HepG2 (cell line): ENCODE measurements around the gene ABCC12. TPM values are rescaled to one million over a fixed set of nuclear protein-coding genes. Genes with fewer than 3 reads are reported as not detected.

Source experiments
- ATAC-seq: fragments of 200-7000 bp; cut with Tn5 transposase; 3 replicates; pipeline ENCODE4 v1.9.1; 2020; ENCODE audit warnings: mild to moderate bottlenecking, moderate library complexity
- BruUV-seq: library from RNA; stranded (reverse); fragments of 400-500 nt; replicated peaks from 2 replicates; lab custom pipeline; 2021; lab: Mats Ljungman, UMichigan
- CTCF ChIA-PET: fragments of 300-600 bp; formaldehyde crosslinking; extraction: SDS; loops from one replicate; lab custom pipeline; 2021; ENCODE audit warnings: low total read pairs, inconsistent platforms, low intra/inter-chr PET ratio; lab: Yijun Ruan, JAX
- POLR2A ChIA-PET: fragments of 350-600 bp; sonication (Branson Sonifier 250); formaldehyde crosslinking; loops from one replicate; lab custom pipeline; 2020; ENCODE audit warnings: antibody characterized with exemption, inconsistent platforms; lab: Yijun Ruan, JAX
- DNase-seq: peaks from one replicate; pipeline ENCODE4 v3.0.0-alpha.2; 2015; ENCODE audit warnings: low spot score
- FAIRE-seq: peaks from 3 replicates; lab custom pipeline; 2011; peaks lifted over from hg19 to GRCh38; lab: Jason Lieb, UNC
- H2AFZ ChIP-seq: one replicate; pipeline ENCODE4 v1.6.1; 2011; ENCODE audit warnings: low read length, inconsistent platforms
- H3K27ac ChIP-seq: fragments of 300-600 bp; 3 replicates; pipeline ENCODE4 v1.8.0; 2011; ENCODE audit warnings: mixed run types, mild to moderate bottlenecking, mixed read lengths, low read length, inconsistent platforms; ENCODE audit not compliant: insufficient read depth; ENCODE audit errors: extremely low read length
- H3K27me3 ChIP-seq, 2 experiments: fragments of 200-600 bp in 1 of 2; 2 replicates in 1 of 2; 3 replicates in 1 of 2; pipeline versions ENCODE4 v1.6.0 to v1.8.0; 2011; ENCODE audit warnings: low read length in 2 of 2, mild to moderate bottlenecking in 2 of 2, moderate library complexity in 2 of 2, inconsistent platforms in 1 of 2; ENCODE audit not compliant: insufficient read depth in 2 of 2, control insufficient read depth in 1 of 2
- H3K36me3 ChIP-seq, 2 experiments: fragments of 200-600 bp in 1 of 2; replicated peaks in 1 of 2; 2 replicates in 1 of 2; 3 replicates in 1 of 2; pipeline versions ENCODE4 v1.5.1 to v1.8.0; 2011; ENCODE audit warnings: low read length in 2 of 2, inconsistent platforms in 1 of 2; ENCODE audit not compliant: insufficient read depth in 2 of 2, control insufficient read depth in 1 of 2
- H3K4me1 ChIP-seq: 2 replicates; pipeline ENCODE4 v1.5.1; 2012; ENCODE audit warnings: low read length, inconsistent platforms; ENCODE audit not compliant: insufficient read depth
- H3K4me2 ChIP-seq: 2 replicates; pipeline ENCODE4 v1.6.0; 2011; ENCODE audit warnings: low read depth, low read length, inconsistent platforms
- H3K4me3 ChIP-seq, 3 experiments: fragments of 200-600 bp in 1 of 3; sonication (generic), shearing (Covaris generic) in 1 of 3; replicated peaks in 1 of 3; 2 replicates each; pipeline ENCODE4 v1.5.1; 2011 to 2016; ENCODE audit warnings: low read length in 3 of 3, inconsistent platforms in 2 of 3, low read depth in 2 of 3, mild to moderate bottlenecking in 2 of 3, control low read depth in 1 of 3, mixed read lengths in 1 of 3; ENCODE audit not compliant: insufficient read depth in 1 of 3
- H3K79me2 ChIP-seq: one replicate; pipeline ENCODE4 v1.6.1; 2011; ENCODE audit warnings: low read length, inconsistent platforms; ENCODE audit not compliant: insufficient read depth
- H3K9ac ChIP-seq: 2 replicates; pipeline ENCODE4 v1.6.0; 2011; ENCODE audit warnings: mild to moderate bottlenecking, low read depth, low read length, inconsistent platforms; ENCODE audit not compliant: insufficient read depth
- H3K9me3 ChIP-seq: 2 replicates; pipeline ENCODE4 v1.5.1; 2012; ENCODE audit warnings: mild to moderate bottlenecking, low read length
- H4K20me1 ChIP-seq: 2 replicates; pipeline ENCODE4 v1.6.0; 2011; ENCODE audit warnings: inconsistent platforms, mild to moderate bottlenecking, low read length, moderate library complexity; ENCODE audit not compliant: insufficient read depth
- EHMT2 ChIP-seq: fragments of 200-600 bp; sonication (generic); IDR thresholded peaks from 2 replicates; pipeline ENCODE4 v1.7.0; 2017; ENCODE audit warnings: antibody characterized with exemption, low read depth, low read length, borderline replicate concordance
- FOXA3 ChIP-seq: IDR thresholded peaks from 2 replicates; pipeline ENCODE4 v1.6.1; 2016; ENCODE audit warnings: missing genetic modification reagents, missing compliant biosample characterization
- GATAD2A ChIP-seq: IDR thresholded peaks from 2 replicates; pipeline ENCODE4 v1.6.1; 2016
- PCBP2 ChIP-seq: fragments of 200-400 bp; formaldehyde crosslinking; optimal IDR thresholded peaks from 2 replicates; pipeline ENCODE3; 2018; ENCODE audit warnings: low read length, low read depth; ENCODE audit not compliant: poor library complexity, severe bottlenecking
- SMARCC2 ChIP-seq: fragments of 450-650 bp; IDR thresholded peaks from 2 replicates; pipeline ENCODE4 v1.6.1; 2017; ENCODE audit warnings: antibody characterized with exemption, mild to moderate bottlenecking
- ZFP36L2 ChIP-seq: sonication (generic); formaldehyde crosslinking; IDR thresholded peaks from 2 replicates; pipeline ENCODE4 v1.4.0; 2020; ENCODE audit warnings: missing genetic modification reagents
- ZSCAN20 ChIP-seq: sonication (generic); formaldehyde crosslinking; IDR thresholded peaks from 2 replicates; pipeline ENCODE4 v1.4.0; 2020; ENCODE audit warnings: missing genetic modification reagents, mild to moderate bottlenecking, borderline replicate concordance
- WGBS: methylation state at CpG from one replicate; pipeline ENCODE4 v1.1.6; 2017; ENCODE audit warnings: low lambda C conversion rate; 5-methylcytosine and 5-hydroxymethylcytosine counted together
- in situ Hi-C: cut with HindIII; loops from 2 replicates; pipeline ENCODE4 v1.10.0; 2017; ENCODE audit warnings: low pct_unique_long_range_greater_than_20kb; ENCODE audit not compliant: extremely low pct_ligation_motif_present
- intact Hi-C: fragments of 100-400 bp; cut with micrococcal nuclease; formaldehyde crosslinking; loops from one replicate; pipeline ENCODE4 v1.10.0; 2022; ENCODE audit not compliant: unreplicated experiment
- polyA plus RNA-seq, 8 experiments: library from polyadenylated mRNA; depleted of rRNA in 3 of 8; stranded (reverse) in 7 of 8; unstranded in 1 of 8; fragments of >200 nt; fragmentation: Illumina TruSeq in 4 of 8; extraction: Trizol in 4 of 8; gene quantifications; 2 replicates each; pipeline versions ENCODE4 v1.2.1 to v1.2.3, GENCODE V29; 2011 to 2016; ENCODE audit warnings: low read depth in 4 of 8, missing spikeins in 1 of 8, mixed read lengths in 1 of 8; ENCODE audit not compliant: insufficient read depth in 1 of 8
- total RNA-seq, 5 experiments: library from RNA; depleted of rRNA; stranded (reverse); fragments of >200 nt; fragmentation: Illumina TruSeq; extraction: Trizol; gene quantifications; 2 replicates each; pipeline ENCODE4 v1.2.3, GENCODE V29; 2016; ENCODE audit warnings: low read depth in 1 of 5
- TF ChIP-seq, protein P1 (sequence below): sonication (generic); formaldehyde crosslinking; IDR thresholded peaks from 2 replicates; pipeline ENCODE4 v1.4.0; 2020; ENCODE audit warnings: missing genetic modification reagents, mild to moderate bottlenecking, borderline replicate concordance
- TF ChIP-seq, protein P2 (sequence below): sonication (generic); formaldehyde crosslinking; conservative IDR thresholded peaks from 2 replicates; pipeline ENCODE4 v1.8.0; 2022; ENCODE audit warnings: missing genetic modification reagents
- TF ChIP-seq, protein P3 (sequence below): sonication (generic); formaldehyde crosslinking; IDR thresholded peaks from 2 replicates; pipeline ENCODE4 v1.4.0; 2020; ENCODE audit warnings: missing genetic modification reagents, borderline replicate concordance
- TF ChIP-seq, protein P4 (sequence below): IDR thresholded peaks from 2 replicates; pipeline ENCODE4 v1.4.0; 2020; ENCODE audit warnings: mild to moderate bottlenecking, missing genetic modification reagents
- TF ChIP-seq, protein P5 (sequence below): sonication (generic); formaldehyde crosslinking; IDR thresholded peaks from 2 replicates; pipeline ENCODE4 v1.5.0; 2020; ENCODE audit warnings: missing genetic modification reagents

The ABCC12 gene
- total and polyA plus RNA-seq, 2 of the 13 experiments (the other 11 are each of a cell fraction or from before 2014, with no cell fraction given), result not detected

DNA sequence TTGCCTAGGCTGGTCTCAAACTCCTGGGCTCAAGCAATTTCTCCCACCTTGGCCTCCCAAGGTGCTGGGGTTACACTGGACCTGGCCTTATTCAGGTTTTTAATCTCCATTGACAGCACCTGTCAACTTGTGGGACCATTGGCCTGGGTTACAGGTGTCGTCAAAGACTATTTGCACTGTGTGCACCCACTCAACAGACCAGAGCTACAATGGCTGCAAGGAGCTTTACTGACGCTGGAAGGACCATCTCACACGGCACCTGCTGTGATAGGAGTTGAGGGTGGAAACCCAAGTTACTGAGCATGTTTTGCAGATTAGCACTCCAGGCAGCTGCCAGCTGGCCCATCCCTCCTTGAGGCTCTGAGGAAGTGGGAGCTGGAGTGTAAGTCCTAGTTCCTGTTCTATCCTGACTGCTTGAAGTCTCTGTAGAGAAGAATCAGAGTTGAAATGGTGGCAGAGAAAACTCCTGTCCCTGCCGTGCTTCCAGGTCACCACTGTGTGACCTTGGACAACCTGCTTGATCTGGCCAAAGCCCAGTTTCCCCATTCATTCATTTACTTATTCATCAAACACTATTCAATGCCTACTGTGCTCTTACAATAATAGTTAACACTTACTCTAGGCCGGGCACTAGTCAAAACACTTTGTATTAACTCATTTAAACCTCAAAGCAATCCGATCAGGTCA is 45.9 kb upstream of the ABCC12 start:
- CTCF ChIA-PET, result no interaction called here
- Histone ChIP-seq H3K9me3 (no peaks in the 10 kb centered on the region), H3K4me2 (peak overlapping the region; percentile 1; the same call in 1 of the 2 replicates), H3K79me2 (no peaks in the 10 kb centered on the region), H2AFZ (no peak overlapping the region), H3K9ac (peak overlapping the region; percentile 3; the same call in 1 of the 2 replicates), H3K36me3 (no peaks in the 10 kb centered on the region), H3K27me3 (no peaks in the 10 kb centered on the region), H3K27ac (peak overlapping the region; percentile 7), H3K4me1 (peaks cover 60% of the 10 kb centered on the region), H3K4me3 (no peak overlapping the region), H4K20me1 (no peaks in the 10 kb centered on the region)
- no TSS peak for BruUV-seq
- intact Hi-C loops, result no loop called here
- FAIRE-seq (peak; percentile 70), ATAC-seq (no peak), DNase-seq (no peak)
- POLR2A ChIA-PET, result interaction anchor here (1.0 to 1.1 kb wide), 2 partner anchors 35 to 42 kb away, joined by 3 to 5 read pairs; partner anchors contain the start of gene LONP2
- 73% methylated on average over 6 of the region's 6 CpGs for WGBS
- in situ Hi-C loops, result no loop called here
- TF ChIP-seq ZFP36L2 (CRISPR knock-in tag), result no peak
- TF ChIP-seq SMARCC2, result no peak
- TF ChIP-seq GATAD2A, result no peak
- no peak for TF ChIP-seq ZSCAN20 (CRISPR knock-in tag)
- TF ChIP-seq, protein P1, sequence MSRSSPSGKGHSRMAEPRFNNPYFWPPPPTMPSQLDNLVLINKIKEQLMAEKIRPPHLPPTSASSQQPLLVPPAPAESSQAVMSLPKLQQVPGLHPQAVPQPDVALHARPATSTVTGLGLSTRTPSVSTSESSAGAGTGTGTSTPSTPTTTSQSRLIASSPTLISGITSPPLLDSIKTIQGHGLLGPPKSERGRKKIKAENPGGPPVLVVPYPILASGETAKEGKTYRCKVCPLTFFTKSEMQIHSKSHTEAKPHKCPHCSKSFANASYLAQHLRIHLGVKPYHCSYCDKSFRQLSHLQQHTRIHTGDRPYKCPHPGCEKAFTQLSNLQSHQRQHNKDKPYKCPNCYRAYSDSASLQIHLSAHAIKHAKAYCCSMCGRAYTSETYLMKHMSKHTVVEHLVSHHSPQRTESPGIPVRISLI, result no peak
- TF ChIP-seq, protein P2, sequence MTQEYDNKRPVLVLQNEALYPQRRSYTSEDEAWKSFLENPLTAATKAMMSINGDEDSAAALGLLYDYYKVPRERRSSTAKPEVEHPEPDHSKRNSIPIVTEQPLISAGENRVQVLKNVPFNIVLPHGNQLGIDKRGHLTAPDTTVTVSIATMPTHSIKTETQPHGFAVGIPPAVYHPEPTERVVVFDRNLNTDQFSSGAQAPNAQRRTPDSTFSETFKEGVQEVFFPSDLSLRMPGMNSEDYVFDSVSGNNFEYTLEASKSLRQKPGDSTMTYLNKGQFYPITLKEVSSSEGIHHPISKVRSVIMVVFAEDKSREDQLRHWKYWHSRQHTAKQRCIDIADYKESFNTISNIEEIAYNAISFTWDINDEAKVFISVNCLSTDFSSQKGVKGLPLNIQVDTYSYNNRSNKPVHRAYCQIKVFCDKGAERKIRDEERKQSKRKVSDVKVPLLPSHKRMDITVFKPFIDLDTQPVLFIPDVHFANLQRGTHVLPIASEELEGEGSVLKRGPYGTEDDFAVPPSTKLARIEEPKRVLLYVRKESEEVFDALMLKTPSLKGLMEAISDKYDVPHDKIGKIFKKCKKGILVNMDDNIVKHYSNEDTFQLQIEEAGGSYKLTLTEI (CRISPR knock-in tag), result no peak
- TF ChIP-seq, protein P3, sequence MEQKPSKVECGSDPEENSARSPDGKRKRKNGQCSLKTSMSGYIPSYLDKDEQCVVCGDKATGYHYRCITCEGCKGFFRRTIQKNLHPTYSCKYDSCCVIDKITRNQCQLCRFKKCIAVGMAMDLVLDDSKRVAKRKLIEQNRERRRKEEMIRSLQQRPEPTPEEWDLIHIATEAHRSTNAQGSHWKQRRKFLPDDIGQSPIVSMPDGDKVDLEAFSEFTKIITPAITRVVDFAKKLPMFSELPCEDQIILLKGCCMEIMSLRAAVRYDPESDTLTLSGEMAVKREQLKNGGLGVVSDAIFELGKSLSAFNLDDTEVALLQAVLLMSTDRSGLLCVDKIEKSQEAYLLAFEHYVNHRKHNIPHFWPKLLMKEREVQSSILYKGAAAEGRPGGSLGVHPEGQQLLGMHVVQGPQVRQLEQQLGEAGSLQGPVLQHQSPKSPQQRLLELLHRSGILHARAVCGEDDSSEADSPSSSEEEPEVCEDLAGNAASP (CRISPR knock-in tag), result peak; percentile 20; the same call in 1 of the 2 replicates
- no peak for TF ChIP-seq EHMT2
- TF ChIP-seq FOXA3 (CRISPR knock-in tag), result no peak
- TF ChIP-seq, protein P4, sequence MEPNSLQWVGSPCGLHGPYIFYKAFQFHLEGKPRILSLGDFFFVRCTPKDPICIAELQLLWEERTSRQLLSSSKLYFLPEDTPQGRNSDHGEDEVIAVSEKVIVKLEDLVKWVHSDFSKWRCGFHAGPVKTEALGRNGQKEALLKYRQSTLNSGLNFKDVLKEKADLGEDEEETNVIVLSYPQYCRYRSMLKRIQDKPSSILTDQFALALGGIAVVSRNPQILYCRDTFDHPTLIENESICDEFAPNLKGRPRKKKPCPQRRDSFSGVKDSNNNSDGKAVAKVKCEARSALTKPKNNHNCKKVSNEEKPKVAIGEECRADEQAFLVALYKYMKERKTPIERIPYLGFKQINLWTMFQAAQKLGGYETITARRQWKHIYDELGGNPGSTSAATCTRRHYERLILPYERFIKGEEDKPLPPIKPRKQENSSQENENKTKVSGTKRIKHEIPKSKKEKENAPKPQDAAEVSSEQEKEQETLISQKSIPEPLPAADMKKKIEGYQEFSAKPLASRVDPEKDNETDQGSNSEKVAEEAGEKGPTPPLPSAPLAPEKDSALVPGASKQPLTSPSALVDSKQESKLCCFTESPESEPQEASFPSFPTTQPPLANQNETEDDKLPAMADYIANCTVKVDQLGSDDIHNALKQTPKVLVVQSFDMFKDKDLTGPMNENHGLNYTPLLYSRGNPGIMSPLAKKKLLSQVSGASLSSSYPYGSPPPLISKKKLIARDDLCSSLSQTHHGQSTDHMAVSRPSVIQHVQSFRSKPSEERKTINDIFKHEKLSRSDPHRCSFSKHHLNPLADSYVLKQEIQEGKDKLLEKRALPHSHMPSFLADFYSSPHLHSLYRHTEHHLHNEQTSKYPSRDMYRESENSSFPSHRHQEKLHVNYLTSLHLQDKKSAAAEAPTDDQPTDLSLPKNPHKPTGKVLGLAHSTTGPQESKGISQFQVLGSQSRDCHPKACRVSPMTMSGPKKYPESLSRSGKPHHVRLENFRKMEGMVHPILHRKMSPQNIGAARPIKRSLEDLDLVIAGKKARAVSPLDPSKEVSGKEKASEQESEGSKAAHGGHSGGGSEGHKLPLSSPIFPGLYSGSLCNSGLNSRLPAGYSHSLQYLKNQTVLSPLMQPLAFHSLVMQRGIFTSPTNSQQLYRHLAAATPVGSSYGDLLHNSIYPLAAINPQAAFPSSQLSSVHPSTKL, result 0 out of 2 replicates have a peak, but pooled peaks have one; percentile 15
- TF ChIP-seq, protein P5, sequence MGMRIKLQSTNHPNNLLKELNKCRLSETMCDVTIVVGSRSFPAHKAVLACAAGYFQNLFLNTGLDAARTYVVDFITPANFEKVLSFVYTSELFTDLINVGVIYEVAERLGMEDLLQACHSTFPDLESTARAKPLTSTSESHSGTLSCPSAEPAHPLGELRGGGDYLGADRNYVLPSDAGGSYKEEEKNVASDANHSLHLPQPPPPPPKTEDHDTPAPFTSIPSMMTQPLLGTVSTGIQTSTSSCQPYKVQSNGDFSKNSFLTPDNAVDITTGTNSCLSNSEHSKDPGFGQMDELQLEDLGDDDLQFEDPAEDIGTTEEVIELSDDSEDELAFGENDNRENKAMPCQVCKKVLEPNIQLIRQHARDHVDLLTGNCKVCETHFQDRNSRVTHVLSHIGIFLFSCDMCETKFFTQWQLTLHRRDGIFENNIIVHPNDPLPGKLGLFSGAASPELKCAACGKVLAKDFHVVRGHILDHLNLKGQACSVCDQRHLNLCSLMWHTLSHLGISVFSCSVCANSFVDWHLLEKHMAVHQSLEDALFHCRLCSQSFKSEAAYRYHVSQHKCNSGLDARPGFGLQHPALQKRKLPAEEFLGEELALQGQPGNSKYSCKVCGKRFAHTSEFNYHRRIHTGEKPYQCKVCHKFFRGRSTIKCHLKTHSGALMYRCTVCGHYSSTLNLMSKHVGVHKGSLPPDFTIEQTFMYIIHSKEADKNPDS (CRISPR knock-in tag), result no peak
- TF ChIP-seq PCBP2, result no peak
